Natural killer cell treated with Interleukin-12 subunit alpha and Interleukin-12 subunit beta and Interleukin-15 and Interleukin-18, amount 100 ng/mL, for 72 hours (primary cell): ENCODE results near the gene MYOM1. TPM values are rescaled to one million over a fixed set of nuclear protein-coding genes. Genes with fewer than 3 reads are reported as not detected.

ENCODE experiments used
- ATAC-seq, 2 donors: fragments of 150-1000 bp; cut with Tn5 transposase in 1 of 2; sonication (Bioruptor Pico), chemical (Tn5 transposase) in 1 of 2; 2 replicates each; pipeline ENCODE4 v1.10.0; 2021
- DNase-seq: peaks from one replicate; pipeline ENCODE4 v3.0.0; 2022; ENCODE audit warnings: low spot score
- H3K27ac Mint-ChIP-seq, 2 donors: 1 replicate in 1 of 2; 2 replicates in 1 of 2; pipeline ENCODE4 v1.8.0; 2022; ENCODE audit warnings: mixed read lengths in 2 of 2, mild to moderate bottlenecking in 1 of 2, moderate library complexity in 1 of 2
- H3K27me3 Mint-ChIP-seq, 2 donors: 1 replicate in 1 of 2; 2 replicates in 1 of 2; pipeline ENCODE4 v1.8.0; 2022; ENCODE audit warnings: mixed read lengths in 2 of 2
- H3K36me3 Mint-ChIP-seq: one replicate; pipeline ENCODE4 v1.8.0; 2022; ENCODE audit warnings: mixed read lengths
- H3K4me1 Mint-ChIP-seq, 2 donors: 1 replicate in 1 of 2; 2 replicates in 1 of 2; pipeline ENCODE4 v1.8.0; 2022; ENCODE audit warnings: low read depth in 2 of 2, mixed read lengths in 2 of 2, mild to moderate bottlenecking in 1 of 2
- H3K4me3 Mint-ChIP-seq: one replicate; pipeline ENCODE4 v1.8.0; 2022; ENCODE audit warnings: mixed read lengths
- H3K9me3 Mint-ChIP-seq: 2 replicates; pipeline ENCODE4 v1.8.0; 2022; ENCODE audit warnings: mixed read lengths
- total RNA-seq, 2 donors: library from RNA; stranded (reverse); gene quantifications; one replicate each; pipeline ENCODE4 v1.2.3, GENCODE V29; 2022

Gene MYOM1
- total RNA-seq, 2 donors from 2014 or later: 0.88 to 0.98 TPM

DNA sequence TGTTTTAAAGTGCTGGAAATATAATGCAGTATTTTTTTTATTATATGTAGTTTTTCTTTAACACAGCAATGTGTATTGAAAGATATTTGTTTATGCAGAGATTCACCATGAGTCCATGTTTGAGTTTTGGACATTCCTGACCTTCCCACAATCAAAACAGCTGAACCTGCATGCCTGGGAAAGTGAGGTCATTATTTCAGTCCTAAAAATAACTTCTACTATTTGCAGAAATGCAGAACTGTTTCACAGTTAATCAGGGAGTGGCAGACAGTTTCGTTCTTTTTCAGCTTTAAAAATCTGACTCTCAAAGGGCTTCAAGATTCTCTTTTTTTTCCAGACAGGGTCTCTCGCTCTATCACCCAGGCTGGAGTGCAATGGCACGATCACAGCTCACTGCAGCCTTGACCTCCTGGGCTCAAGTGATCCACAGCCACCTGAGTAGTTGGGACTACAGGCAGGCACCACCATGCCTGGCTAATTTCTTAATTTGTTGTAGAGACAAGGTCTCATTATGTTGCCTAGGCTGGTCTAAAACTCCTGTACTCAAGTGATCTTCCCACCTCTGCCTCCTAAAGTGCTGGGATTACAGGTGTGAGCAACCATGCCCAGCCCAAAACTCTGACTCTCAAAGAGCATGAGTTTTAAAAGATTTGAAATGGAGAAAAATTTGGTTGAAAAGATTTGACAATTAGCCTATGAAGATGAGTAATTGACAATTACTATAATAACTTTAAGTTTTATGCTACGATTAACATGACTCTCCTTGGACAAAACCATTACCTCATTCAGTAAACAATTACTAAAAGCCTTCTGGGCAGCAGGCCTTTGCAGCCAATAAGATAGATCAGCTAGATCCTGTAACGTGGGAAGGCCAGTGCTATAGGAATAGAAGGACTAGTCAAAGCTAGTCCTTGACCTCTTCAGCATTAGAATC, 37.2 kb upstream of the MYOM1 start:
- no peaks in the 10 kb centered on the region for H3K27me3 Mint-ChIP-seq
- peak overlapping the region; percentile 72 to 98 for H3K27ac Mint-ChIP-seq
- ATAC-seq (no peak), DNase-seq (no peak)
- peaks cover 52% of the 10 kb centered on the region for H3K36me3 Mint-ChIP-seq
- no peaks in the 10 kb centered on the region for H3K9me3 Mint-ChIP-seq
- no peak overlapping the region for H3K4me3 Mint-ChIP-seq
- H3K4me1 Mint-ChIP-seq: peaks cover 53 to 70% of the 10 kb centered on the region in 2 donors

DNA sequence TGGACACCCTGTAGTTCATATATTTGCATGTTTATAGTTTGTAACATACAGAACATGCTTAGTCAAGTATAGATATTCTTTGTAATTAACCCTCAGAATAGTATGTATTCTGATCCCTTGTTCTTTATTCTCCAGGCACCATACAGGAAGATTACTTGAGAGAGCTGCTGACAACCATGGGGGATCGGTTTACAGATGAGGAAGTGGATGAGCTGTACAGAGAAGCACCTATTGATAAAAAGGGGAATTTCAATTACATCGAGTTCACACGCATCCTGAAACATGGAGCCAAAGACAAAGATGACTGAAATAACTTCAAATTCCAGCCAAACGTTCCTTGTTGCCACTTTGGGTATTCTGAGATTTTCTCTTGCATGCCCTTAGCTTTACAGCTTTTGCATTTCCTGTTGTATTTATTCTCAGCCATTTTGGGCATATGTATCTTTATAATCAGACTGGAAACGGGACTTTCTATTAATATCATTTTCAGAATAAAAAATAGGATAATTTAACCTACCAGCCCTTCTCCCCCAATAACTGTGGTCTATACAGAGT, 35.9 kb upstream of the MYOM1 start:
- ATAC-seq: no peak
- DNase-seq: no peak
- Mint-ChIP-seq H3K27ac (peak overlapping the region; percentile 85 to 98), H3K4me3 (peak overlapping the region; percentile 12), H3K27me3 (no peaks in the 10 kb centered on the region), H3K9me3 (no peaks in the 10 kb centered on the region), H3K36me3 (peaks cover 54% of the 10 kb centered on the region), H3K4me1 (peaks cover 54 to 73% of the 10 kb centered on the region in 2 donors)

DNA sequence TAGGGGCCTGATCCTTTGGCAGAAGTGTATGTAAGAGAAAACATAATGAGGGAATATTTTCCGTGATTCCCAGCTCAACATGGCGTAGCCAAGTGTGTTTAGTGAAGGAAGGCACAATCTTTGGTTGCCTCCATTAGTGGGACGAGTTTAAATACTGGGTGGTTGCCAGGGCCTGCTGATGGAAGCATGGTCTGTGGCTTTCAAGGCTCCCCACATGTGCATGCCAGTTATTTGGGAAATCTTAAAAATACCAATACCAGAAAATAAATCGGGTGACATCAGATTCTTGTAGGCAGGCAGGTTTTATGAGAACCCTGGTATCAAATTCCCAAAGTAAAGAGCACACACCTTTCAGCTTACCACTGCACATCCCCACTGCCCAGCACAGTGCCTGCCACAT, 35.0 kb upstream of the MYOM1 start:
- peaks cover 54 to 75% of the 10 kb centered on the region in 2 donors for H3K4me1 Mint-ChIP-seq
- ATAC-seq: no peak
- H3K27ac Mint-ChIP-seq: peak overlapping the region; percentile 85 to 98
- peaks cover 58% of the 10 kb centered on the region for H3K36me3 Mint-ChIP-seq
- no peaks in the 10 kb centered on the region for H3K9me3 Mint-ChIP-seq
- H3K27me3 Mint-ChIP-seq: no peaks in the 10 kb centered on the region
- H3K4me3 Mint-ChIP-seq: no peak overlapping the region
- no peak for DNase-seq

DNA sequence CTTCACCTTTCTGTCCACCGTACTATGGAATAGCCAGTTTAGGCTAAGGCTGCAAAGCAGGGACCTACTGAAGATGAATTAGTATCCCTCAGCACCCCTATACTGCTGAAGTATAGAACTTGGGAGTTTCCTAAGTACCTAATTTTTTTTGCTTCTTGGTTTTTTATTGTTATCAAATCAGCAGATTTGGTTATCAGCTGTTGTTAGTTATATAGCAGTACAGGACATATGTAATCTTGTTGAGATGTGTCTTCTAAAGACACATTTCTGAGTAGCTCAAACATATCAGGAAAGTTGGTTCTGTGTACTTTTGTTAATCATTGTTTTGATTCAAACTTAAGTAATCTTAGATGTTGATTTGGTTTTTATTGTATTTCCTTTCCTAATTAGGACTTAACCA, 33.1 kb upstream of the MYOM1 start:
- ATAC-seq: no peak
- Mint-ChIP-seq H3K4me3 (peak overlapping the region; percentile 52), H3K4me1 (peaks cover 45 to 71% of the 10 kb centered on the region in 2 donors), H3K9me3 (no peaks in the 10 kb centered on the region), H3K36me3 (peaks cover 60% of the 10 kb centered on the region), H3K27me3 (no peaks in the 10 kb centered on the region), H3K27ac (peak overlapping the region; percentile 55 to 93)
- DNase-seq: no peak

DNA sequence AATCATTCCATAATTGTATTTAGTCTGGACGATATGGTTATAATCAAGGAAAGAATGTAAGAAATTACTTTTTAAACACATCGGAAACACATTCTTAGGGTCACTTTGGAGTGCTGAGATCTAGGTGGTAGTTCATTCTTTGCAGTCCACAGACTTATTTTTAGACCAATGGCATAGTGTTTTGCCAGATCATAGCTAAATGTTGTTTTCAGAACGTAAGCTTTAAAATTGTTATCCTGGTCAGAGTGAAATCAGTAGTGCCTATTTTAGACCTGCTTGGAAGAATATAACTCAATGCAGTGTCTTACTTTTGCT, 32.2 kb upstream of the MYOM1 start:
- Mint-ChIP-seq H3K27me3 (no peaks in the 10 kb centered on the region), H3K36me3 (peaks cover 52% of the 10 kb centered on the region), H3K9me3 (no peaks in the 10 kb centered on the region), H3K4me1 (peaks cover 49 to 76% of the 10 kb centered on the region in 2 donors), H3K27ac (peak overlapping the region; percentile 55 to 93), H3K4me3 (peak overlapping the region; percentile 69)
- DNase-seq (no peak), ATAC-seq (no peak)

DNA sequence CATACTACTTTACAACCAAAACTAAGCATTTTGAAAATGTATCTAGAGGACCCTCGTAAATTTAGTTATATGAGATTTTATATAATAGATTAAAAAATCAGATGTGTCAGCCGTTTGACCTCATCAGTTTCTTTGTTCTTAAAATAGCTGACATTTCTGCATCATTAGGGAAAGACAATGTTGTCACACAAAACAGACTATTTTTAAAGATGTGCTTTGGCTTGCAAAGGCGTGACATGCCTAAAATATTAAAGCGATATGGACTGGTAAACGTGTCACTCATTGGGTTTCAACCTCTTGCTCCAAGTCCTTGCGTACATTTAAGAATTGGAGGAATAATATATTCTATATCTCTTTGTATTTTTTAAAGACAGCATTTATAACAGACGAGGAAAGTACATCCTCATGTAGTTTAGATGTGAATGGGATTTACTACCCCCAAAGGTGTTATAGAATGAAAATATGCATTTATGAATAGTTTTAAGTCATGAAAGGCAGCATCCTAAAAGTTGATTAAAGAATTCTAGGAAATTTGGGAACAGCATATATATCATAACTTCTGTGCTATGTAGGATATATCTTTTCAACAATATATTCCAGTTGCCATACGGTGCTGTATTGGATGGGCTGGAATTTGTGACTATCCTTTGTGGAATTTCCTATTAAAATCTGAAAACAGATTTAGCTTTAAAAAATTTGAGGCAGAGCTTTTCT, 31.6 kb upstream of the MYOM1 start:
- DNase-seq: no peak
- no peaks in the 10 kb centered on the region for H3K9me3 Mint-ChIP-seq
- no peaks in the 10 kb centered on the region for H3K27me3 Mint-ChIP-seq
- peaks cover 50% of the 10 kb centered on the region for H3K36me3 Mint-ChIP-seq
- H3K4me3 Mint-ChIP-seq: peak overlapping the region; percentile 69
- no peak for ATAC-seq
- peak overlapping the region; percentile 55 to 93 for H3K27ac Mint-ChIP-seq
- peaks cover 54 to 78% of the 10 kb centered on the region in 2 donors for H3K4me1 Mint-ChIP-seq

DNA sequence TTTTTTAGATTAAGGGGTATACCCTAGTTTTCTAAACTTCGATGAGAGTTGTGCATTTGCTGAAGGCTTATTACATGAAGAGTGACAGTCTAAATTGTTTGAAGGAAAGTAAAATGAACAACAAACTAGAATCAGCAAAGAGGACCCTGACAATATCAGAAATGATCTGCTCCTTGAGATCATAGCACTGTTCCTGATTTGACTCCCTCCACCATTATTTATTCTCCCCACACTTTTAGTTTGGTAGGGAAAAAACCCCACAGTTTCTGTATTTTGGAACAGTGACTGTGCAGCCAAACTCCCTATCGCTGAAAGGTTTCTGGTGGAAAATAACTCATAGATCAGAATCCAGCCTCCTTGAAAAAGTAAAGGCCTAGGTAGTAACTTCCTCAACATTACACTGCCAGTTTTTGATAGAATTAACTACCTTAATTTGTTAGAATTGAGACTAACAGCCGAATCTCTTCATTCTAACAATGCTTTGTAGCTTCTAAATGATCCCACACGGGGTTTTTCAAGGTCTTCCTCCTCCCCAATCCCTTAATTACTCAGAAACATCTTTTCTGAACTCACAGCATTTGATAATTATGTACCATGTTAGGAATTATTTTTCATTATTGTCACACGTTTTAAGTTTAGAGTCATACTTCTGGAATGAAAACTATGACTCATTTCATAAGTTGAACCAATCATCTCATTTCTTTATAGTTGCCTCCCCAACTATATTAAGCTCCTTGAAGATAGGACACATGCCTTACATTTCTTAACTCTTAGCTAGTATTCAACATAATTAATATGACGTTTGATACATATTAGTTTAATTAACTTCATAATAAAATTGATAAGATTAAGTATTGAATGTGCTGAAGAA, 30.7 kb upstream of the MYOM1 start:
- Mint-ChIP-seq H3K4me3 (peak overlapping the region; percentile 88), H3K27me3 (no peaks in the 10 kb centered on the region), H3K27ac (peak overlapping the region; percentile 80 to 93), H3K36me3 (peaks cover 42% of the 10 kb centered on the region), H3K9me3 (no peaks in the 10 kb centered on the region), H3K4me1 (peaks cover 57 to 80% of the 10 kb centered on the region in 2 donors)
- ATAC-seq (no peak), DNase-seq (no peak)

DNA sequence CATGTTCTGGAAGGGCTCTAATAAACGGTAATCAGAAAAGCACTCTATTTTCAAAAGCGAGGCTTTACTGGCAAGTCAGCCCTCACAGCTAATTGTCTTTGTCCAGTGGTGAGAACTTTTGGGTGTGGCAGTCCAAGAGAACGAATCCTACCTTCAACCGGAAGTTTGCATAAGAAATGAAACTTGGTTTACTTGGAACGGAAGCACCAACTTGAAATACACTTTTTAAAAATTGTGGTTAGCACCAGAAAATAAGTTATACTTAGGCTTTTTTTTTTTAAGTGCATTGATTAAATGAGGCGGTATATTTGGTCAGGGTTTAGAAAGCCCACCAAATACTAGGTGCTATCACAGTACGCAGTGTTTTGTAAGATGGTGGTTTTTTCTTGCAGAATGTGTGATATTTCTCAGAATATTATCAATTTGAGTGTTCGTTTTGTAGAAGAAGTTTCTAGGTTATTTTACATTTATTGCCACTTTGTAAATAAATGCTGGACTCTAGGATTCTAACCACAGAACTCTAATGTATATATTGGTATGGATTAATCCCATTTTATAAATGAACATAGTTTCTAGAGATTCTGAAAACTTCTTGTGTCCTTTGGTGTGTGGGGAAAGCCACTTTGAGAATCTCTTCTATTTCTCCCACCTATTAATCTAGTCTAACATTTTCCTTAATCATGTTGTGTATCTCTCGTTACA, 29.0 kb upstream of the MYOM1 start:
- peak; percentile 11 to 51 for ATAC-seq
- Mint-ChIP-seq H3K4me3 (peak overlapping the region; percentile 88), H3K27ac (peak overlapping the region; percentile 80 to 93), H3K27me3 (no peaks in the 10 kb centered on the region), H3K36me3 (peaks cover 29% of the 10 kb centered on the region), H3K4me1 (peaks cover 48 to 73% of the 10 kb centered on the region in 2 donors), H3K9me3 (no peaks in the 10 kb centered on the region)
- DNase-seq: peak; percentile 66

DNA sequence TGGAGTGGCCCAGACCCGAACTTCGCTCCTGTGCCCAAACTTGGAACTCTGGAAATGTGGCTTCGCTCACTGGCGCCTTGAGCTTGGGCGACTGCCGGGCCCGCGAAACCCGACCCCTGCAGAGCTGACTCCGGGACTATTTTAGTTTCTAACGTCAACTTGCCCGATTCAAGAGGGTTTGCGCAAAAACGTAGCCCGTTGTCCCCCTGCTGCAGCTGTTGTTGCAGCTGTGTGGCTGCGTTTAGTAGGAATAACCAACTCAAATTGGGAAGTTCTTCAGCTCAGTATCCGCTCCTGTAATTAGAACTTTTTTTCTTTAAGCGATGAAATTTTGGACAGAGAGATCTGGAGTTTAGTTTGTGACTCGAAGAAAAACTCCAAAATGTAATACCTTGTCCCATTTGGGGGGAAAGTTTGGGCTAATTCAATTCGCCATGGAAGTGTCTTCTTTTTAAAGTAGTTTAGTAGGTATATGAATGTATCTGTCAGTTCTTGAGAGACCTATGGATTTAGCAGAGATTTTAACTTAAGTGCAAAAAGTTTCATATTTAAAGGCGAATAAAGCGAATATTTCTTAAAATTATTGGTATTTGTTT, 28.4 kb upstream of the MYOM1 start:
- Mint-ChIP-seq H3K27ac (peak overlapping the region; percentile 80 to 93), H3K9me3 (no peaks in the 10 kb centered on the region), H3K4me3 (peak overlapping the region; percentile 88), H3K36me3 (peaks cover 24% of the 10 kb centered on the region), H3K4me1 (peaks cover 44 to 67% of the 10 kb centered on the region in 2 donors), H3K27me3 (no peaks in the 10 kb centered on the region)
- no peak for DNase-seq
- ATAC-seq: peak in 1 of 2 donors; percentile 0

DNA sequence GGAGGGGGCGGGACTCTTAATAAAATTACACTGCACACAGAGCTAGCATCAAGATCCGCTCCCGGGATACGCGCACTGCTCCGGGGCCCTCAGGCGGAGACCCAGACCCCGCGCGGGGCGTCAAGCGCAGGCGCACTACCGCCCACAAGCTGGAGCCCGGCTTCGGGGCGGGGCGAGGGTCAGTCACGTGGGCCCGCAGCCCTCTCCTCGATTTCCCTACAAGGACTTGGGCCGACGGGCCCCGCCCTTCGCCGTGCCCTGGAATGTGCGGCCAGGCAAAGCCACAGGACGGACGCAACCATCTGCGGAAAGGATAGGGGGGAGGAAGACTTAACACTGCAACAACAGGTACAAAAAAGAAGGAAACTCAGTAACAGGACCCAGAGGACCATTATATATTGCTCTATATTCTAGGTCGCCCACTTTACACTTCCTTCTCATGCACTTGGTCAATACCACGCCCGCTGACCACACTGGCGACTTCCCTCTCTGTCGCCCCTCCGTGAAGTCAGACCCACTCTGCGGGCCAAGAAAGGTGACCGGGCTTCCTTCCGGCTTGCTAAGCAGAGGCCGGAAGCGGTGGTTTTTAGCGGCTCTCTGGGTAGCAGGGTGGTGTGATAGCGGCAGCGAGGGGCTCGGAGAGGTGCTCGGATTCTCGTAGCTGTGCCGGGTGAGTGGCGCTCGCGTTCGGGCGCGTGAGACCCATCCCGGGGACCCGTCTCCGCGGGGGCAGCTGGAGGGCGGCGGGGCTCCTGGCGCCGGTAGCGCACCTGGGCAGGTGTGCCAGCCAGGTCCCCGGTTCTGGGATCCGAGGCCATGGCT, 27.7 kb upstream of the MYOM1 start, which contains the start of gene MYL12A:
TSS of gene MYL12A (plus strand) at position 562 of the 822 bp plus-strand sequence. CDS start 5,447 bp downstream, outside the sequence.
- H3K36me3 Mint-ChIP-seq: peaks cover 21% of the 10 kb centered on the region
- H3K4me3 Mint-ChIP-seq: peak within 1 kb of the TSS; percentile 88
- peaks cover 37 to 60% of the 10 kb centered on the region in 2 donors for H3K4me1 Mint-ChIP-seq
- ATAC-seq (peak; percentile 89 to 90), DNase-seq (peak; percentile 98)
- no peaks in the 10 kb centered on the region for H3K27me3 Mint-ChIP-seq
- H3K27ac Mint-ChIP-seq: peak within 1 kb of the TSS; percentile 80 to 93
- no peaks in the 10 kb centered on the region for H3K9me3 Mint-ChIP-seq

DNA sequence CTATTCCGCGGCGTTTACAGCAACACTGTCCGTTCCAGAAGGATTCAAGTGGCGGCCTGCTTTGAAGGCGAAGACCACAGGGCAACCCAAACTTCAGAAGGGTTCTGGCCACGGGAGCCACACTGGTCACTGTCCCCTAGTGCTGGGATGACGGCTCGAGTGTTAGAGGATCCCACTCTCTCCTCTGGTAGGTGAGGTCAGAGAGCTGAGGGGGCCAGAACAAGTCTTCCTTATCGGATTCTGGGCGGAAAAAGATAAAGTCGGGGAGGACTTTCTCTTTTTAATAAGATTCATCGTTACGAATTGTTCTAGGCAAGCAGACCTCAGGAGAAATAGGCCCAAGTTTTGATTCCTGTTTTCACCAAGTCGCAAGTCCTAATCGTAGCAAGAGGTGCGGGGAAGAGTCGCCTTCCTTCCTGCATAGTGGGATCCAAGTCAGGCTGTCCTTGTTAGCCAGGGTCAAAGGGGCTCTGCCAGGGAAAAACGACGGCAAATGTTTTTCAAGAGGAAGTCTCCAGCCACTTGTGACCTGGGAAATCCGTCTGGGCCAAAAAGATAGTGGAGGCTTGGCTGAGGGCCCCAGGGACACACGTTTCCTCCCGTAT, 27.0 kb upstream of the MYOM1 start:
- H3K4me1 Mint-ChIP-seq: peaks cover 33 to 54% of the 10 kb centered on the region in 2 donors
- no peaks in the 10 kb centered on the region for H3K9me3 Mint-ChIP-seq
- H3K27me3 Mint-ChIP-seq: no peaks in the 10 kb centered on the region
- H3K27ac Mint-ChIP-seq: peak overlapping the region; percentile 80 to 93
- H3K4me3 Mint-ChIP-seq: peak overlapping the region; percentile 88
- peaks cover 21% of the 10 kb centered on the region for H3K36me3 Mint-ChIP-seq
- ATAC-seq: peak in 1 of 2 donors; percentile 2
- DNase-seq: no peak
